CD4-positive, CD25-positive, alpha-beta regulatory T cell (primary cell): ENCODE measurements around the gene DLK2. TPM values are rescaled to one million over a fixed set of nuclear protein-coding genes. Genes with fewer than 3 reads are reported as not detected.

ENCODE experiments used
- ATAC-seq, 2 donors: fragments of 150-1000 bp; cut with Tn5 transposase; one replicate each; pipeline ENCODE4 v1.10.0; 2021; ENCODE audit warnings: low read depth in 2 of 2, moderate number of reproducible peaks in 2 of 2, moderate library complexity in 1 of 2
- DNase-seq, 3 donors: peaks; one replicate each; pipeline versions ENCODE4 v3.0.0 to v3.0.0-alpha.2; 2012 to 2022; ENCODE audit warnings: mixed read lengths in 1 of 3
- H3K27ac ChIP-seq: one replicate; pipeline ENCODE4 v1.7.0; 2013; ENCODE audit warnings: mild to moderate bottlenecking, low read length; ENCODE audit not compliant: insufficient read depth, poor library complexity, severe bottlenecking
- H3K27me3 ChIP-seq: one replicate; pipeline ENCODE4 v1.7.0; 2013; ENCODE audit warnings: low read length; ENCODE audit not compliant: control insufficient read depth, insufficient read depth
- H3K36me3 ChIP-seq: one replicate; pipeline ENCODE4 v1.7.0; 2013; ENCODE audit warnings: mild to moderate bottlenecking, low read length, moderate library complexity; ENCODE audit not compliant: control insufficient read depth, insufficient read depth
- H3K4me1 ChIP-seq: 2 replicates; pipeline ENCODE4 v1.7.0; 2013; ENCODE audit warnings: mild to moderate bottlenecking, low read length; ENCODE audit not compliant: insufficient read depth, control insufficient read depth, poor library complexity, severe bottlenecking
- H3K4me3 ChIP-seq: one replicate; pipeline ENCODE4 v1.7.0; 2013; ENCODE audit warnings: low read depth, mild to moderate bottlenecking, low read length, moderate library complexity
- H3K9me3 ChIP-seq, 2 experiments: 1 replicate in 1 of 2; 2 replicates in 1 of 2; pipeline ENCODE4 v1.7.0; 2013; ENCODE audit warnings: low read length in 2 of 2, mild to moderate bottlenecking in 1 of 2, moderate library complexity in 1 of 2; ENCODE audit not compliant: control insufficient read depth in 2 of 2
- H3K27ac Mint-ChIP-seq, 3 donors: one replicate each; pipeline ENCODE4 v1.8.0; 2020 to 2022; ENCODE audit warnings: mild to moderate bottlenecking in 3 of 3, mixed read lengths in 3 of 3, moderate library complexity in 2 of 3
- H3K27me3 Mint-ChIP-seq: one replicate; pipeline ENCODE4 v1.8.0; 2022; ENCODE audit warnings: mild to moderate bottlenecking, mixed read lengths
- H3K36me3 Mint-ChIP-seq: one replicate; pipeline ENCODE4 v1.8.0; 2020; ENCODE audit warnings: mixed read lengths
- H3K4me1 Mint-ChIP-seq, 4 donors: one replicate each; pipeline ENCODE4 v1.8.0; 2020 to 2022; ENCODE audit warnings: mixed read lengths in 4 of 4, mild to moderate bottlenecking in 1 of 4
- H3K4me3 Mint-ChIP-seq, 4 donors: one replicate each; pipeline ENCODE4 v1.8.0; 2020 to 2022; ENCODE audit warnings: mild to moderate bottlenecking in 4 of 4, mixed read lengths in 4 of 4, moderate library complexity in 3 of 4
- H3K9me3 Mint-ChIP-seq, 7 donors: one replicate each; pipeline ENCODE4 v1.8.0; 2020 to 2022; ENCODE audit warnings: mixed read lengths in 7 of 7, mild to moderate bottlenecking in 3 of 7, moderate library complexity in 2 of 7
- polyA plus RNA-seq, 4 donors: library from polyadenylated mRNA; unstranded; fragments of 300-500 nt; fragmentation: Illumina TruSeq; gene quantifications; one replicate each; pipeline ENCODE4 v1.2.3, GENCODE V29; 2021
- total RNA-seq: library from RNA; stranded (reverse); gene quantifications from one replicate; pipeline ENCODE4 v1.2.3, GENCODE V29; 2022

DLK2 gene
- total and polyA plus RNA-seq, 5 donors from 2014 or later, result 0.20 to 0.87 (median 0.73) TPM; not detected in 1

- DNase-seq (no peak), ATAC-seq (no peak)
- Mint-ChIP-seq H3K36me3 (peaks cover 3% of the 10 kb centered on the region), H3K27me3 (peaks cover 33% of the 10 kb centered on the region), H3K4me1 (peaks cover 0 to 2% (median 0%) of the 10 kb centered on the region in 4 donors), H3K27ac (no peak overlapping the region), H3K9me3 (peaks cover 0 to 2% (median 0%) of the 10 kb centered on the region in 7 donors), H3K4me3 (no peak overlapping the region)
- Histone ChIP-seq H3K27ac (no peak overlapping the region), H3K36me3 (no peaks in the 10 kb centered on the region), H3K4me3 (no peak overlapping the region), H3K9me3 (no peaks in the 10 kb centered on the region), H3K27me3 (peaks cover 15% of the 10 kb centered on the region), H3K4me1 (no peaks in the 10 kb centered on the region)
Measured at GRCh38 chr6:43405354-43405753, 50.0 kb downstream of the DLK2 start.

GRCh38 chr6:43402820-43403219 is 52.5 kb downstream of the DLK2 start:
- Histone ChIP-seq H3K36me3 (no peaks in the 10 kb centered on the region), H3K9me3 (no peaks in the 10 kb centered on the region), H3K27ac (no peak overlapping the region), H3K4me1 (no peaks in the 10 kb centered on the region), H3K27me3 (peaks cover 11% of the 10 kb centered on the region), H3K4me3 (no peak overlapping the region)
- no peak overlapping the region for H3K27ac Mint-ChIP-seq
- peaks cover 0 to 2% (median 0%) of the 10 kb centered on the region in 7 donors for H3K9me3 Mint-ChIP-seq
- no peak for ATAC-seq
- H3K4me1 Mint-ChIP-seq, result peaks cover 0 to 5% (median 3%) of the 10 kb centered on the region in 4 donors
- H3K27me3 Mint-ChIP-seq, result peaks cover 17% of the 10 kb centered on the region
- H3K36me3 Mint-ChIP-seq, result peaks cover 3% of the 10 kb centered on the region
- H3K4me3 Mint-ChIP-seq, result no peak overlapping the region
- DNase-seq, result no peak

DNA sequence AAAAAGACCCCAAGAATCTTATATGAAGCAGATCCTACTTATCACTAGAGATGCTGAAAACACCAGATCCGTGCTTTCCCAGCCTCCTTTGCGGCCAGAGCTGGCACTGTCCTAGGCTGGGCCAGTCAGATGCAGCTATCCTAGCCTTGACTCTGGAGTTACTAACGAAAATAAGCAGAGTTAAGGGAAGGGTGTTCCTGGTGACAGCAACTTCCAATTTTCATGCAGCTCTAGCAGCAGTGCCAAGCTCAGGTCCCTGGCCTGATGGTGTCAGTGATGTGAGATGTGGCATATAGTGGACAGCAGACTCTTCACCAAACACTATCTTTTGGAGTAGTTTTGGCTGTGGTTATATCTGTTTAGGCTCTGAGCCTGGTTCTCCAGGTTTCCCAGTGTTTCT is 53.6 kb downstream of the DLK2 start:
- Histone ChIP-seq H3K9me3 (no peaks in the 10 kb centered on the region), H3K36me3 (no peaks in the 10 kb centered on the region), H3K4me1 (no peaks in the 10 kb centered on the region), H3K27me3 (peaks cover 8% of the 10 kb centered on the region), H3K4me3 (no peak overlapping the region), H3K27ac (no peak overlapping the region)
- Mint-ChIP-seq H3K36me3 (peaks cover 3% of the 10 kb centered on the region), H3K9me3 (peaks cover 0 to 1% (median 0%) of the 10 kb centered on the region in 7 donors), H3K4me3 (no peak overlapping the region), H3K27me3 (peaks cover 17% of the 10 kb centered on the region), H3K27ac (peak overlapping the region in 1 of 3 donors; percentile 64), H3K4me1 (peaks cover 0 to 9% (median 6%) of the 10 kb centered on the region in 4 donors)
- no peak for DNase-seq
- no peak for ATAC-seq

Other genes starting within 250 kb of the DLK2 start
- 36.6 TPM for gene DNPH1, start 226.1 kb downstream of the DLK2 start, total RNA-seq
- gene DNPH1, start 226.1 kb downstream of the DLK2 start, polyA plus RNA-seq, result 100 to 1,000 TPM; 190 to 234 (median 206) TPM
- 0.22 TPM for gene TTBK1, start 212.1 kb downstream of the DLK2 start, total RNA-seq
- not detected for gene TTBK1, start 212.1 kb downstream of the DLK2 start, polyA plus RNA-seq
- gene SLC22A7, start 157.3 kb downstream of the DLK2 start, total RNA-seq, result not detected
- gene SLC22A7, start 157.3 kb downstream of the DLK2 start, polyA plus RNA-seq, result not detected
- 3.8 TPM for gene CRIP3, start 146.7 kb downstream of the DLK2 start, total RNA-seq
- under 1 TPM in 1 of 4 donors, not detected in 3; 0.35 TPM for gene CRIP3, start 146.7 kb downstream of the DLK2 start, polyA plus RNA-seq
- gene ZNF318, start 85.9 kb downstream of the DLK2 start, total RNA-seq, result 32.9 TPM
- gene ZNF318, start 85.9 kb downstream of the DLK2 start, polyA plus RNA-seq, result 1 to 10 TPM; 4.3 to 6.3 (median 5.6) TPM
- 81.7 TPM for gene ABCC10, start 28.0 kb downstream of the DLK2 start, total RNA-seq
- gene ABCC10, start 28.0 kb downstream of the DLK2 start, polyA plus RNA-seq, result 10 to 100 TPM; 17.9 to 23.3 (median 18.5) TPM
- gene TJAP1, start 22.0 kb upstream of the DLK2 start, total RNA-seq, result 36.3 TPM
- gene TJAP1, start 22.0 kb upstream of the DLK2 start, polyA plus RNA-seq, result 1 to 10 TPM; 5.5 to 9.5 (median 6.6) TPM
- gene LRRC73, start 54.8 kb upstream of the DLK2 start, total RNA-seq, result 0.30 TPM
- gene LRRC73, start 54.8 kb upstream of the DLK2 start, polyA plus RNA-seq, result not detected
- 59.2 TPM for gene YIPF3, start 61.4 kb upstream of the DLK2 start, total RNA-seq
- 100 to 1,000 TPM; 101 to 135 (median 117) TPM for gene YIPF3, start 61.4 kb upstream of the DLK2 start, polyA plus RNA-seq
- gene POLR1C, start 61.5 kb upstream of the DLK2 start, total RNA-seq, result 26.8 TPM
- 10 to 100 TPM in 2 of 4 donors, 1 to 10 TPM in 2; 8.4 to 20.5 (median 11.5) TPM for gene POLR1C, start 61.5 kb upstream of the DLK2 start, polyA plus RNA-seq
- gene XPO5, start 120.5 kb upstream of the DLK2 start, total RNA-seq, result 56.8 TPM
- 10 to 100 TPM in 1 of 4 donors, 1 to 10 TPM in 3; 5.5 to 10.9 (median 8.1) TPM for gene XPO5, start 120.5 kb upstream of the DLK2 start, polyA plus RNA-seq
- gene POLH, start 120.6 kb upstream of the DLK2 start, total RNA-seq, result 13.9 TPM
- 10 to 100 TPM; 10.4 to 14.7 (median 10.8) TPM for gene POLH, start 120.6 kb upstream of the DLK2 start, polyA plus RNA-seq
- gene GTPBP2, start 173.7 kb upstream of the DLK2 start, total RNA-seq, result 49.9 TPM
- 1 to 10 TPM; 1.5 to 4.0 (median 2.3) TPM for gene GTPBP2, start 173.7 kb upstream of the DLK2 start, polyA plus RNA-seq
- gene MAD2L1BP, start 180.3 kb upstream of the DLK2 start, total RNA-seq, result 24.8 TPM
- gene MAD2L1BP, start 180.3 kb upstream of the DLK2 start, polyA plus RNA-seq, result 10 to 100 TPM; 28.9 to 38.6 (median 32.1) TPM
- gene RSPH9, start 189.5 kb upstream of the DLK2 start, total RNA-seq, result 0.15 TPM
- gene RSPH9, start 189.5 kb upstream of the DLK2 start, polyA plus RNA-seq, result 1 to 10 TPM in 1 of 4 donors, under 1 TPM in 3; 0.76 to 1.4 (median 0.95) TPM
- 24.3 TPM for gene MRPS18A, start 232.2 kb upstream of the DLK2 start, total RNA-seq
- 10 to 100 TPM; 65.0 to 73.8 (median 70.4) TPM for gene MRPS18A, start 232.2 kb upstream of the DLK2 start, polyA plus RNA-seq